Activated gamma-delta T cell treated with Interleukin-2 at 50 U/mL for 16 hours (primary cell): Measurements from ENCODE around the gene HOXB8.

ENCODE experiments used
- DNase-seq: peaks from one replicate; pipeline ENCODE4 v3.0.0-alpha.2; 2020

Gene HOXB8

GRCh38 chr17:48610282-48611211, 4.5 kb downstream of the HOXB8 start, which contains the start of gene HOXB7:
TSS of gene HOXB7 (minus strand) at chr17:48611017. CDS start at chr17:48610918, 99 bp downstream.
- peak; percentile 58 for DNase-seq

DNA sequence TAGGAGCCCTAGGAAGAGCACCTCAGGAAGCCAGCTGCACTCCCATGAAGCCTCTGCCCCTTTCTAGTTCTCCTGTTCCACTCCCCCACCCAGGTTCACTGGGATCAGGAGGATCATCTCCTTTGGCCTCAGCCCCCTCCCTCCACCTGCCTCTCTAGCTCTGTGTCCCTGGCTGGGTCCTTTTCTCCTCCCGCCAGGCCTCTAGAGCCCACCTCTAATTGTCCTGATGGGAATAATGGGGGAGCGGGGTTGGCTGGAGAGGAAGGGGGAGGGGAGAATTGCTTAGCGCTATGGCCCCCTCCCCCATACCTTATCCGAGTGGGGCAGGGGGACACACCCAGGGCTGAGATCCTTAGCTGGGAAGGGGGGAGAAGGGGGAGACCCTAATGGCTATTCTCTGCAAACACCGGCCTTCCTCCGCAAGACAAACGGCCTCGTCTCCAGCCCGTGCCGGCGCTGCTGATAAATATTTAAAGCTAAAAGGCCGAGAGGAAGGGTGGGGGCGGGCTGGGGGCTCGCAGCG, 5.3 kb downstream of the HOXB8 start:
- no peak for DNase-seq

DNA sequence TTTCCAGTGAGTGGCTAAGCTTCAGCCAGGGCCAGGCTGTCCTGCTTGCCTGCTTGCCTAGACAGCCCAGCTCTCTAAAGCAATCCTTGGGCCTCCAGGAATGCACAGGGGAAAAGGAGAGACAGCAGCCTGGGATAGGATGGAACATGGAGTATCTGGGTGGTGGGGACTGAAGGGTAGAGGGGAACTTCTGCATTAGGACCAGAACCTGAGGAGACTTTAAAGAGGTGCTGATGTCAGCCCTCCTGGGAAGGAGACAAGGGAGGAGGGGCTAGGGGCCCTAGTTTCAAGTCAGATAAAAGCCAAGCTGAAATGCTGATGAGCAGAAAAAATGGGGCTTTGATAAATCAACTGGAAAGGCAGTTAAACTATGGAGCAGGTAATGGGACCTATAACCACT, 6.1 kb downstream of the HOXB8 start:
- DNase-seq: no peak

GRCh38 chr17:48608494-48608834, 6.6 kb downstream of the HOXB8 start:
- DNase-seq: no peak

DNA sequence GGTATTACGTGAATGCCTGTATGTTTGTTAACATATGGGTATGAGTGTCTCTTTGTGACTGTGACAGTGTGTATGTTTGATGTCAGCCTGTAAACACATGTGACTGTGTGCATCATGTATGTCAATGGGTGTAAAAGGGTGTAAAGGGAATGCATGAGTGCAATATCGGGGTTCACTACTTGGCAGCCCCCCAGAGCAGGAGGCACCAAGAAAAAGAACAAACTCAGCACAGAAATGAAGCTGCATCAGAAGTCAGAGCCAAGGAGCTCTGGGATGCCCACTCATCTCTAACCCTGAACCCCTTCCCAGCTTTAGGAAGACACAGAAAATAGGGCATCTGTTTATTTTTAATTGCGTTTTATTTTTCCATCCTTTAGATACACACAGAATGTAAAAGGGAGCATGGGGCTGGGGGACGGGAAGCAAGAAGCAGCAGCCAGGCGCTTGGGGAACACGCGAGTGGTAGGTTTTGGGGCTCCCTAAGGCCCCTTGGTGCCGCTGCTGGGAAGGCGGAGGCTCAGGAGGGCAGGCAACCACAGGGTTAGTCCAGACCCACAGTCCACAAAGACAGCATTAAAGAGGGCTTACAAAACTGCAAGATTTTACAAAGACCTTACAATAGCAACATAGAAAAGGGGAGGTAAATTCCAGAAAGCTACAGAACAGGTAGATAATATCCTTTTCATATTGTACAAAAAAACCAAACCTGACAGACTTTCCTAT, 8.0 kb downstream of the HOXB8 start:
- DNase-seq: no peak

- no peak for DNase-seq
These were observed 8.9 kb downstream of the HOXB8 start for GRCh38 chr17:48605991-48606891.

DNA sequence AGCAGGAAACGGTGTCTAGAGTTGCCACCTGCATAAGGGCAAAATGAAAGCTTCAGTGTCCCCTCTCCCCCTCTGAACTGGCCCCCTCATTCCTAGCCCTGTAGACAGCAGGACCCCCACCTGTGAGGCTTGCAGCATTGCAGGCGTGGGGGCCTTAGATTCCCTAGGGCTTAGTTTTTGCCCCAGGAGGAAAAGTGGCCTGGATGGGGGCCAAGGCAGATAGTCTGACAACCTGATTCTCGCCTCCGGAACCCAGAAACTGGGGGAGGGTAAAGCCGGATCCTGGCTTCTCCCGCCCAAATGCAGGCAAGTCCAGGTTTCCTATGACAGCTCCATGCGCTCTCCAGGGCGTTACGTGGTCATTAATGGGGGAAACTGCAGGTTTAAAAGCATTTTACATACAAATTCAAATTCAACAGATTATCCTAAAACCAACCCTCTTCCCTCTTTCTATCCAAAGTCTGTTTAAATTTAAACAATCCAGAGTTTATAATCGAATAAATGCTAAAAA, 9.6 kb downstream of the HOXB8 start:
- DNase-seq: no peak

- no peak for DNase-seq
These were observed 10.2 kb downstream of the HOXB8 start, which contains the start of gene HOXB6 for GRCh38 chr17:48604770-48605329. TSS of gene HOXB6 (minus strand) at chr17:48604986. CDS start at chr17:48598150, 6,836 bp downstream.

DNA sequence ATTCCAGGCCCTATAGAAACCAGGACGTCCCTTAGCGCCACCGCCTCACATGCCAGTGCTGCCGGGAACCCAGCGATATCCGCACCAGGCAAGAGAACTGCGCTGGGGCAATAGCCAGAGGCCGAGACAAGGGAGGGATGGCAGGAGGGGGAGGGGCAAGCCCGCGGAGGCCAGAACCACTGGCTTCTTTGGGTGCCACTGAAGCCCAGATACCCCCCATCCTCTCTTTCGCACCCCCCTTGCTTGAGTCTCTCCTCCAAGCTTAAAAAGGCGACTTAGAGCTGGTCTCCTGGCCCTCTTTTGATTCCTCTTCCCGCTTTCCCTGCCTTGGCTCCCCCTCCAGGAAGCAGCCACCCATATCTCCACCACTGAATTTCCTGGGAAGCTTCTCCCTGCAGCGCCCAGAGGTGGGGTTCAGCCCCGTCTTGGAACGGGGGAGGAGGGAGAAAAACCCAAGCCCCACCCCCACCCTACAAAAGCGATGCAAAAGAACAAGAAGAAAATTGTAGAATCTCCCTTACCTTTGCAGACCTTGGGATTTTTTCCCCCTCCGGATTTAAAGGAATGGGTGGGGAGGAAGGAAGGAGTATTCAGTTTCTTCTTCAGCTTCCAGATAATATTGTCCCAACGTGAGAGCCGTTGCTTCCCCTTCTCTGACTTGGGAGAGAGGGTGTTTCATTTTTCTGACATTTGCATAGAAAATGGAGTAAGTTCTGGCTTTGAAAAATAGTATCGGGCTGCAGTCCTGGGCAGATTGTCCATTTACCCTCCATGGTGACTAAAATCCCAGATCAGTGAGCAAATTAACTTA, 10.9 kb downstream of the HOXB8 start:
- DNase-seq: no peak

GRCh38 chr17:48601539-48602425, 13.3 kb downstream of the HOXB8 start:
- DNase-seq: no peak

- no peak for DNase-seq
These were observed 13.9 kb downstream of the HOXB8 start for GRCh38 chr17:48601207-48601538.

DNA sequence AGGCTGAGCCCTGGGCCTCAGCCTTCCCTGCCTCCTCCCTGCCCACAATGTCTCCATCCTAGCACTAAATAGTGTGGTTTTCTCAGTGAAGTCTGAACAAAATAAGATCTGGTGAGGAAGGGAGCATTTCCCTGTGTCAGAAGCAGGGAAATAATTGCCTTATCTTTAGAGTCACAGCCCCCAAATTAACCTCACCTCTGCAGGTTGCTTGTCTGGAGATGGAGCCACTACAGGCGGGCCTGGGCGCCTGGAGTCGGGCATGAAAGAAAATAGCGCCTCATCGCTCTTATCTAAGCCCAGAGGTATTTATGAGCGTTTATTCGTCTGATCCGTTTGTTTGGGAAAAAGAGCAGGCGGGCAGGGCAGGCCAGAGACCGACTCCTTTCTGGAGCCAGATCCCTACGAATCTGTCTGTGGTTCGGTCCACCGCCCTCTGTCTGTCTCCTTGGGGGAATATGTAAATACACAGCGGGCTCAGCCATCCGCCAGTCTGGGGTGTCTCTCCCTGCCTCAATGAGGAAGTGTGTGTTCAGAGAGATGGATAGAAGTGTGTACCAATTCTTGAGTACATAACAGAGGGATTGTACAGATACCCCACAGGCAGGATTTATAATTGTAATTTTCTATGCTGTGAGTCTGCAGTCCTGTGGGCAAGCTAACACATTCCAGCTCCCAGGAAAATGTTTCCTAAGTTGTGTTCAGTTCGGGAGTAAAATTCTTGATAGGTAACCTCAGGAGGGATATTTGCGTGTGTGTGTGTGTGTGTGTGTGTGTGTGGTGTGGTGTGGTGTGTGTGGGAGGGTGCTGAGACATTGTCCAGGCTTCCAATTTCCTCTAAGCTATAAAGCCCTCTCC, 14.6 kb downstream of the HOXB8 start:
- DNase-seq: no peak

DNA sequence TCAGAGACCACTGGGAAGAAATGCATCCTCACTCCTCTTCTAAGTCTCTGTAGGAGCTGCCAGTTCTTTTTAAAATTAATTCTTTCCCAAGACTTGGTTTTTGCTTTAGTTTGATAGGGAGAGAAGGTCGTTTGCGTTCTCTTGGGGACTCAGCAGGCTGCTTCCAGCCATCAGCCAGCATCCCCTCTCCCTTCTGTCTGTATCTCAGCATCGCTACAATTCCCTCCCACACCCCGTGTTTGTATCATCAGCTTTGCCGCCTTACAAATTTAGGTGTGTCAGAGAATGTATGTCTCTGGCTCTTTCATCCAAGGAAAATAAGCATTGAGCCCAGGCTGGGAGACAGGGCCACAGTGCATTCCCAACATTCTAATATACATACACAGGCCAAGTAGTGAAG, 15.7 kb downstream of the HOXB8 start:
- no peak for DNase-seq

DNA sequence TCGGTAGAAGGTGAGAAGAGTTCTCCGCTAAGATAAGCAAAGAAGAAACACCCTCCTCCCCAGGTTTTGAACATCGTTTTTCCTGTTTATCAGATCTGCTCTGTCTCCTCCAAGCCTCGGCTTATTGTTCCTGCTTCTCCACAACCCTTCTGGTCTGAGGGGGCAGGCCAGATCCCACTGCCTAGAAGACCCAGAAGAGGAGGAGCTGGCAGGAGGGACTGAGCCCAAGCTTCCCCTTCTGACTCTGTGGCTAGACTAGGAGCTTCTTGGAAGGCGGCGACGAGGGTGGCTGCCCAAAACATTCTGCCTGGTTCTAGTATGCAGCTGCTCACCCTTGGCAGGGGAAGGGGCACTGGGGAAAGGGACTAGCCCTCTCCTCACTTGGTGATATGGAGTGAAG, 16.4 kb downstream of the HOXB8 start:
- no peak for DNase-seq

- DNase-seq: no peak
These were observed 17.1 kb downstream of the HOXB8 start for GRCh38 chr17:48597778-48598631.

- no peak for DNase-seq
These were observed 17.6 kb downstream of the HOXB8 start for GRCh38 chr17:48597528-48597777.

- DNase-seq: no peak
These were observed 18.2 kb downstream of the HOXB8 start for GRCh38 chr17:48596735-48597527.
